Fibroblast of lung (primary cell): ENCODE data around the gene COL4A2. TPM values are rescaled to one million over a fixed set of nuclear protein-coding genes. Genes with fewer than 3 reads are reported as not detected.

Source experiments
- DNase-seq, 2 donors: peaks; one replicate each; pipeline versions ENCODE4 v3.0.0 to v3.0.0-alpha.2; 2010; ENCODE audit warnings: low read depth in 2 of 2
- H2AFZ ChIP-seq: 2 replicates; pipeline ENCODE4 v1.5.1; 2012; ENCODE audit warnings: low read length, control low read depth, inconsistent platforms
- H3K27ac ChIP-seq: 2 replicates; pipeline ENCODE4 v1.5.1; 2011; ENCODE audit warnings: low read length, control low read depth; ENCODE audit not compliant: insufficient read depth
- H3K27me3 ChIP-seq: 2 replicates; pipeline ENCODE4 v1.5.1; 2011; ENCODE audit warnings: mild to moderate bottlenecking, low read length; ENCODE audit not compliant: control insufficient read depth, insufficient read depth
- H3K36me3 ChIP-seq: 2 replicates; pipeline ENCODE4 v1.5.1; 2011; ENCODE audit warnings: low read length; ENCODE audit not compliant: control insufficient read depth, insufficient read depth
- H3K4me1 ChIP-seq: 2 replicates; pipeline ENCODE4 v1.5.1; 2011; ENCODE audit warnings: low read length; ENCODE audit not compliant: control insufficient read depth, insufficient read depth; ENCODE audit errors: extremely low read depth
- H3K4me2 ChIP-seq: 2 replicates; pipeline ENCODE4 v1.5.1; 2011; ENCODE audit warnings: low read length, control low read depth; ENCODE audit not compliant: insufficient read depth; ENCODE audit errors: extremely low read depth
- H3K4me3 ChIP-seq, 4 experiments: fragments of 200-600 bp in 1 of 4; sonication (generic) in 1 of 4; replicated peaks in 1 of 4; 2 replicates each; pipeline ENCODE4 v1.5.1; 2011 to 2016; ENCODE audit warnings: low read length in 4 of 4, low read depth in 3 of 4, mild to moderate bottlenecking in 3 of 4, control low read depth in 2 of 4, inconsistent platforms in 1 of 4, mixed read lengths in 1 of 4; ENCODE audit not compliant: insufficient read depth in 1 of 4; ENCODE audit errors: control extremely low read depth in 1 of 4
- H3K79me2 ChIP-seq: 2 replicates; pipeline ENCODE4 v1.5.1; 2012; ENCODE audit warnings: mild to moderate bottlenecking, low read length, inconsistent platforms; ENCODE audit not compliant: control insufficient read depth, insufficient read depth
- H3K9ac ChIP-seq: 2 replicates; pipeline ENCODE4 v1.5.1; 2011; ENCODE audit warnings: mild to moderate bottlenecking, low read length, control low read depth; ENCODE audit not compliant: insufficient read depth
- H3K9me3 ChIP-seq: 2 replicates; pipeline ENCODE4 v1.5.1; 2012; ENCODE audit warnings: low read depth, low read length; ENCODE audit not compliant: control insufficient read depth, insufficient read depth
- H4K20me1 ChIP-seq: 2 replicates; pipeline ENCODE4 v1.5.1; 2011; ENCODE audit warnings: low read length; ENCODE audit not compliant: control insufficient read depth, insufficient read depth; ENCODE audit errors: extremely low read depth
- CTCF ChIP-seq, 2 donors: IDR thresholded peaks in 1 of 2; conservative IDR thresholded peaks in 1 of 2; 1 replicate in 1 of 2; 2 replicates in 1 of 2; pipeline ENCODE4 v1.5.1; 2011 to 2012; ENCODE audit warnings: low read length in 2 of 2, control low read depth in 1 of 2, inconsistent platforms in 1 of 2, low read depth in 1 of 2, mild to moderate bottlenecking in 1 of 2
- EZH2 ChIP-seq: IDR thresholded peaks from 2 replicates; pipeline ENCODE4 v1.5.1; 2012; ENCODE audit warnings: low read length, control low read depth, mild to moderate bottlenecking; ENCODE audit errors: missing control alignments
- polyA plus RNA-seq, 2 donors: library from polyadenylated mRNA; depleted of rRNA in 1 of 2; stranded (reverse) in 1 of 2; unstranded in 1 of 2; fragments of >200 nt; gene quantifications; 2 replicates each; pipeline ENCODE4 v1.2.1, GENCODE V29; 2011 to 2012; ENCODE audit warnings: missing spikeins in 1 of 2
- total RNA-seq: library from RNA; depleted of rRNA; stranded (reverse); fragments of >200 nt; gene quantifications from 2 replicates; pipeline ENCODE4 v1.2.1, GENCODE V29; 2014

COL4A2 gene
- total and polyA plus RNA-seq, 2 donors (not counting 1 experiment from before 2014, with no cell fraction given): 93.1 to 463 TPM

- H3K27me3 ChIP-seq: no peaks in the 10 kb centered on the region
- H3K4me2 ChIP-seq: no peak overlapping the region
- peaks cover 37% of the 10 kb centered on the region for H3K79me2 ChIP-seq
- H3K9me3 ChIP-seq: no peaks in the 10 kb centered on the region
- no peak overlapping the region for H3K9ac ChIP-seq
- peaks cover 14% of the 10 kb centered on the region for H3K4me1 ChIP-seq
- no peak for TF ChIP-seq EZH2
- TF ChIP-seq CTCF (conservative IDR thresholded peaks at IDR 0.05 in 1 of 2, IDR thresholded peaks at IDR 0.05 in 1 of 2; ENCODE audit: low read depth in 1 of 2, low read length in 2 of 2): no peak
- H4K20me1 ChIP-seq: no peaks in the 10 kb centered on the region
- H3K27ac ChIP-seq: no peak overlapping the region
- no peaks in the 10 kb centered on the region for H3K36me3 ChIP-seq
- H3K4me3 ChIP-seq: no peak overlapping the region
- no peak overlapping the region for H2AFZ ChIP-seq
- no peak for DNase-seq
These were observed 42.2 kb downstream of the COL4A2 start for GRCh38 chr13:110349239-110349638.

GRCh38 chr13:110350049-110350448 is 43.0 kb downstream of the COL4A2 start:
- H3K4me3 ChIP-seq: no peak overlapping the region
- H4K20me1 ChIP-seq: no peaks in the 10 kb centered on the region
- H2AFZ ChIP-seq: no peak overlapping the region
- H3K79me2 ChIP-seq: peaks cover 39% of the 10 kb centered on the region
- H3K4me2 ChIP-seq: no peak overlapping the region
- TF ChIP-seq EZH2 (no peak), CTCF (conservative IDR thresholded peaks at IDR 0.05 in 1 of 2, IDR thresholded peaks at IDR 0.05 in 1 of 2; ENCODE audit: low read depth in 1 of 2, low read length in 2 of 2) (no peak)
- H3K9ac ChIP-seq: no peak overlapping the region
- H3K9me3 ChIP-seq: no peaks in the 10 kb centered on the region
- H3K4me1 ChIP-seq: peaks cover 14% of the 10 kb centered on the region
- no peak overlapping the region for H3K27ac ChIP-seq
- H3K36me3 ChIP-seq: no peaks in the 10 kb centered on the region
- H3K27me3 ChIP-seq: no peaks in the 10 kb centered on the region
- no peak for DNase-seq

- Histone ChIP-seq H3K4me2 (no peak overlapping the region), H4K20me1 (no peaks in the 10 kb centered on the region), H3K79me2 (peaks cover 39% of the 10 kb centered on the region), H2AFZ (no peak overlapping the region), H3K9ac (no peak overlapping the region), H3K27me3 (no peaks in the 10 kb centered on the region), H3K9me3 (no peaks in the 10 kb centered on the region), H3K4me1 (peaks cover 14% of the 10 kb centered on the region), H3K27ac (no peak overlapping the region), H3K4me3 (no peak overlapping the region), H3K36me3 (no peaks in the 10 kb centered on the region)
- DNase-seq: no peak
- TF ChIP-seq EZH2 (no peak), CTCF (conservative IDR thresholded peaks at IDR 0.05 in 1 of 2, IDR thresholded peaks at IDR 0.05 in 1 of 2; ENCODE audit: low read depth in 1 of 2, low read length in 2 of 2) (no peak)
These were observed 43.4 kb downstream of the COL4A2 start for GRCh38 chr13:110350509-110350908.
